NCI-H69 (cell line): ENCODE measurements around the gene PARD3.
"Not testable (repeated sequence)": the region's sequence is repeated elsewhere in the genome, so short reads cannot be mapped to it uniquely, and the experiment has no call there.

Experiments
- DNase-seq: peaks from one replicate; lab custom pipeline; 2025; lab: John Stamatoyannopoulos, UW

Gene PARD3

GRCh38 chr10:34797155-34797554, 17.9 kb downstream of the PARD3 start:
- DNase-seq: no peak

DNA sequence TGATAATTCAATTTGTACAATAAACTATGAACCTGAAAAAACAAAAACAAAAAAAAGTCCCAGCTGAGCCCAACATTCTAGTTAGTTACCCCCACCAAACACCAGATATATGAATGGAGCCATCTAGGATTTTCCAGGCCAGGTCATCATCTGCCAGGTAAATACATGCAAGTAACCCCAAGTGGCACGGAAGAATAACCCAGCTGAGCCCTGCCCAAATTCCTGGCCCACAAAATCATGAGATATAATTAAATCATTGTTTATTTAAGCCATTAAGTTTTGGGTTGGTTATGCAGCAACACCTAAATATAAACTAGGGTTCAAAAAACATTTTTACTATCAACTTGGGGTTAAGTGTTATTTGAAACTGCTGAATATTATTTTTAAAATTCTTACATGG, 19.0 kb downstream of the PARD3 start:
- DNase-seq: no peak

GRCh38 chr10:34795334-34795733, 19.8 kb downstream of the PARD3 start:
- no peak for DNase-seq

- DNase-seq: no peak
Observed at GRCh38 chr10:34794835-34795234, 20.3 kb downstream of the PARD3 start.

DNA sequence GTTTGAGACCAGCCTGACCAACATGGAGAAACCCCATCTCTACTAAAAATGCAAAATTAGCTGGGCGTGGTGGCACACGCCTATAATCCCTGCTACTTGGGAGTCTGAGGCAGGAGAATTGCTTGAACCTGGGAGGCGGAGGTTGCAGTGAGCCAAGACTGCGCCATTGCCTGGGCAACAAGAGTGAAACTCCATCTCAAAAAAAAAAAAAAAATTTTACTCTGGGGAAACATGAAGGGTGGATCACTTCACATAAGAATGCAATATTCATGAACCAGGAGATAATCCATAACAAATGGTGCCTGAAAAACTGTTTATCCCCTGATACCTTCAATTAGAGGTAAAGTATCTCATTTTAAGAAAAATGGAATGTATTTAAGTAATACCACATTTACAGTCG, 21.5 kb downstream of the PARD3 start:
- DNase-seq: not testable (repeated sequence)

- DNase-seq: peak; percentile 80
Observed at GRCh38 chr10:34792881-34793280, 22.2 kb downstream of the PARD3 start.

DNA sequence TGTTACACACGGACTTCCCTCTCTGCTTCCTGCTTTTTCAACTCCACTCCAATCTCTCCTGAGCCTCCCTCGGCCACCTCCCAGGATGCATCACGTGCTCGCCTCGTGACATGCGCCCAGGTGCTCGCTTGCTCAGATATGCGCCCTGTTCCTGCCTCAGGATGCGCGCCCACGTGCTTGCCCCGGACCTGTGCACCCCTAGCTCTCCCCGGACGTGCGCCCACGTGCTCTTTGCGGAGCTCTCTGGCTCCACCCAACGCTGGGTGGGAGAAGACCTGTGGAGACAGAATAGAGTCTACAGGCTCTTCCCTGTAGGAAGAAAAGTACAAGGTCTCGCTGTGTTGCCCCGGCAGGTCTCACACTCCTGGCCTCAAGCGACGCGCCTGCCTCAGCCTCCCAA, 23.1 kb downstream of the PARD3 start:
- peak; percentile 36 for DNase-seq

GRCh38 chr10:34791228-34791627, 23.9 kb downstream of the PARD3 start:
- no peak for DNase-seq

DNA sequence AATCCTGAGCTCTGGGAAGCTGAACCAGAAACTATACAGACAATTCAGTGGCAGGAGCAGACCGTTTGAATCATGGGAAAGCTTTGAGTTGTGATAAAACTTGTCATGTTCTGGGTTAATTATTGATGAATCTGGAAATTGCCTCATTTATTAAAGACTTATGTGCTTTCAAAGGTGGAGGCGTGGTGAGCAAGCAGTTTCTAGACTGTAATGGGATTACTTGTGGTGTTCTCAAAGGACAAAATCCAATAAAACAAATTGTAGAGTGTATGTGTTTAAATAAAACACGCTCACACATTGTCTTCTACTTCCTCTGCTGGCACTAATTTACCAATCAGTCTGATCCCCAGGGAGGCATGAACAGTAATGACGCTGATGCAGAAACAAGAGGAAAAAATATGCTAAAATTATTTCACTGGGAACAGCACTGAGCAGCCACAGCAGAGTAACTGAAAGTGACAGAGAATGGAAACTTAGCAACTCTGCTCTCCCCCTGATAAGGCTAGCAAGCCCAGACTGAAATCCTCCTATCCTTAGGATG, 25.1 kb downstream of the PARD3 start:
- peak; percentile 81 for DNase-seq

DNA sequence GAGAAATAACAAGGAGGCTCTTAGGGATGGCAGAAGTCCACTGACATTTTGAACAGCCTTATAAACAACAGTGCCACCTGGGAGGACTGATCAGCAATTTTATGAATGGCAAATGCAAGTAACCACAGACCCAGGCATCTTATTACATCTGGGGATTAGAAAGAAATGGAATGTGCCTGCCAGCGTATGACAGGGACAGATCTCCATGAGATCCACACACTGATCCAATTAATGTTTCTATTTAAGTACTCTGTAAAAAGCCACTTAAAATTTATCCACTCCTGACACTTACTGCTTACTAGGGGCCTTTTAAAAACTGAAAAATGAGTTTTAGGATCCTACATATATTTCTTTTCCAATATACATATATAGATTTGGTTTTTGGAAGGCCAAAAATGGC, 28.6 kb downstream of the PARD3 start:
- DNase-seq: peak; percentile 13

- DNase-seq: peak; percentile 83
Observed at GRCh38 chr10:34781711-34782110, 33.4 kb downstream of the PARD3 start.

GRCh38 chr10:34780818-34781380, 34.2 kb downstream of the PARD3 start:
- DNase-seq: peak; percentile 60

DNA sequence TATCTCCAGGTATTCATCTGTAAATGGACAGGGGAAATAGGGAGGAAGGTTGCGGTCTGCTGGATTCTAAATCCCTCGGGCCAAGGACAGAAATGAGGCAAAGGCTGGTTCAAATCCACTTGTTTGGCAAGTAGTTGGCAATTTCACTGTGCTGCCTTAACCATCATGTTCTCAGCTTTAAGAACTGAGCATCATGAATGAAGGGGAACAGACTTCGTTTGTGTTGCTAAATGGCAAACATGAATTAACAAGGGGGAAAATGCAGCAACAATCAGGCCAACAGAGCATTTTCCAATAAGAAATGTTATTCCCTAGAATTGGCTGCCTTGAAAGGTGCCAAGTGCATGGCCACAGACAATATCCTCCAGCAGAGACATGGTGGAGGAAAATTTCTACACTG, 36.9 kb downstream of the PARD3 start:
- DNase-seq: no peak

DNA sequence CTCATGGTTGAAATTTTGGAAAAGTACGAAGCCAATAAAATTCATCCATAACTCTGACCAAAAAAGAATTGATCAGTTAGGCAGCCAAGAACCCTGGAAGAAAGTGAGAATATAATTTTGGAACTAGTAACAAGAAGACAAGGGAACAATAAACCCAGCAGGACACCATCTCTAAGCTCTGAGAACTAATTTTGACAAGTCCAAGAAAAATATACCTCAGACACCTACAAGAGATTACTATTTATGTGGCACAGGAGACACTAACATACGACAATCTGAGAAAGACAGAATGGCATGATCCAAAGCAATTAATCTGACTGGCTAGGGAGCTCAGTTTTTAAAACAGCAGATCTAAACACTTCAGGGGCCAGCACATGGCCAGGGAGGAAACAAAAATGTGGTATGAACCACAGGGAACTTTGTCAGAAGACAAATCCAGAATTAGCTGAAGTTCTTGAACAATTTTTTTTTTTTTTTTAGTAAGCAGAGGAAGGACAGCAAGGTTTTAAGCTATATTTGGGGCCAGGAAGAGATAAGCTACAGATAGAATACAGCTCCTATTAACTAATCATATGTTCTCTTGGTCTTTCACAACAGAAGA, 38.9 kb downstream of the PARD3 start:
- DNase-seq: no peak

DNA sequence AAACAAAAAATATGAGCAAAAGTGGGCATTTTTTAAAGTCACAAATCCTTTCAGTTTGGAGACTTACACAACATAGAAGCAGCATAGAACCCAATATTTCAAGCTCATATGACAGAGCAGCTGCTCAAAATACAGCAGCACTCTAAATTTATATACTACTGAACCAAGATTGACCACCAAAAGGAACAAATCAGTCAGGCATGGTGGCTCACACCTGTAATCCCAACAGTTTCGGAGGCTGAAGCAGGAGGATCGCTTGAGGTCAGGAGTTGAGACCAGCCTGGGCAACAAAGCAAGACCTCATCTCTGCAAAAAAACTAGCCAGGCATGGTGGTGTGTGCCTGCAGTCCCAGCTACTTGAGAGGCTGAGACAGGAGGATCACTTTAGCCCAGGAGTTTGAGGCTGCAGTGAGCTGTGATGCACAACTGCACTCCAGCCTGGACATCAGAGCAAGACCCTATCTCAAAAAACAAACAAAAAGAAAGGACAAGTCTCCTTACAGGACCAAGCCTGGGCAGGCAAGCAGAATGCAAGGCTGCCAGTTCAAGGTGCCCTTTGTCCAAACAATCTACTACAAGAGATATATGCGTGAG, 40.0 kb downstream of the PARD3 start:
- DNase-seq: no peak

DNA sequence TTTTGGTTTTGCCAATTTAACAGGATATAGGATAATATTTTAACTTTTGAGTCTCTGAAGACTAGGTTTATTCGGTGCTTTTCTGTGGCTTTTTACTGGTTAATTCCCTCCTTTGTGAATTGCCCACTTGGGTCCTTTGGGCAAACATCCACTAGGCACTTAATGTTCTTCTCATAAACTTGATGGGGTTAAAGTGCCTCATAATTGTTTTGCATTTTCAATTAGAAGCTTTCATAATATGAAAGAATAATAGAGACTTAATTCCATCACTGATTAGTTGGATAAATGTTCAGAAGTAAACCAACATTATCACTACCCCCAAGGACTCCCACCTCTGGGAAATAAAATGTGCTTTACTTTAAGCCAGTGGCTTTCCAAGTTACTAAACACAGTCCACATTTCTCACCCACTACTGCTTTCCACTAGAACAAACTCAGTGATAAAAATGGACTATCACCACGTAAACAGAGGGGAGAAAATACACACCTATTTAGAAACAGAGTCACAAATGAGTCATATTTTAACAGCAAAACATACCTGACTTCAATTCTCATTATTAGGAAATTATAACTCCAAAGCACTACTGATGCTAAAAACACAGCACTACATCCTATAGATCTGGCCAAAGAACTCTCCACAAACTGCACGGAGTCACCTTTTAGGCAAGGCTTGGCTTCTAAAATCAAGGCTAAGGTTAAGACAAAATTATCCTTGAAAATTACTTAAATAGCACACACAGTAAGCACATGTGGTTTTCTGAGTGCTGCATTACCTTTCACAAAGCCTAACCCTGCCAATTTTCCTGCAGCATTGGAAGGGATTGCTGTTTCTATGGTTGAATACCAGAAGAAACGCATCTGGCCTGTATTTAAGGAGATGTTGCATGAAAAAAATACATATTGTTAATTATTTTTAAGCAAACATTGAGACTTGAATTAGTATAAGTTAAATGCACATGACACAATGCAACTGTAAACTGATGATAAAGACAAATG, 41.2 kb downstream of the PARD3 start:
- DNase-seq: peak; percentile 13

- DNase-seq: no peak
Observed at GRCh38 chr10:34771525-34771924, 43.6 kb downstream of the PARD3 start.

- no peak for DNase-seq
Observed at GRCh38 chr10:34771106-34771505, 44.0 kb downstream of the PARD3 start.

GRCh38 chr10:34769899-34770298, 45.2 kb downstream of the PARD3 start:
- DNase-seq: no peak

DNA sequence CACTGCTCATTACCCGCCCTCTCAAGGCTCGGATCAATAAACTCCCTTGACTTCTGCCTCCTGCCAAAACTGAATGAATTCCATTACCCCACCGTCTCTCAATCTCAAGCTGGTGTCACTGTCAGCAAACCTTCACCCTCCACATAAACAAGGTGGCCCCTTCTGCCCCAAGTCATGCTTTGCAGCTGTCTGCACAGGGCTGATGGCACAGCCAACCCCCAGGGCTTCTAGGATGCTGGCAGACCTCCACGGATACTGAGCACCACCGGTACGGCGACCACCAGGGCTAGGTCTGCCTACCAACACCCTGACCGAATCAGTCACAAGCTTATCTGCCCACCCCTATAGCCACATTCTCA, 46.1 kb downstream of the PARD3 start:
- peak; percentile 43 for DNase-seq

GRCh38 chr10:34768261-34768971, 46.7 kb downstream of the PARD3 start:
- DNase-seq: peak; percentile 75
